GM21529 (cell line): ENCODE results near the gene UBALD2.
"Not testable (repeated sequence)": the region's sequence is repeated elsewhere in the genome, so short reads cannot be mapped to it uniquely, and the experiment has no call there.

Experiments used
- ATAC-seq: cut with Tn5 transposase; IDR thresholded peaks from one replicate; pipeline ENCODE4 v1.9.1; 2021; ENCODE audit not compliant: unreplicated experiment

Gene UBALD2

DNA sequence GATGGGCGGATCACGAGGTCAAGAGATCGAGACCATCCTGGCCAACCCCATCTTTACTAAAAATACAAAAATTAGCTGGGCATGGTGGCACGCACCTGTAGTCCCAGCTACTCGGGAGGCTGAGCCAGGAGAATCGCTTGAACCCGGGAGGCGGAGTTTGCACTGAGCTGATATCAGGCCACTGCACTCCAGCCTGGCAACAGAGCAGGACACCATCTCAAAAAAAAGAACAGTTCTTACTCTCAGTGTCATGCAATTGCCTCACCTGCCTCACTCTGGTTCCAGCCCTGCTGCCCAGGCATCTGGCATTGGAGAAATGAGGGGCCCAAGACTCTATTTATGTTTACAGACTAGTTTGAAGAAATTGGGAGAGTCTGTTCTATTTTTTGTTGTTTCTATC lies 20.4 kb upstream of the UBALD2 start:
- ATAC-seq: not testable (repeated sequence)

DNA sequence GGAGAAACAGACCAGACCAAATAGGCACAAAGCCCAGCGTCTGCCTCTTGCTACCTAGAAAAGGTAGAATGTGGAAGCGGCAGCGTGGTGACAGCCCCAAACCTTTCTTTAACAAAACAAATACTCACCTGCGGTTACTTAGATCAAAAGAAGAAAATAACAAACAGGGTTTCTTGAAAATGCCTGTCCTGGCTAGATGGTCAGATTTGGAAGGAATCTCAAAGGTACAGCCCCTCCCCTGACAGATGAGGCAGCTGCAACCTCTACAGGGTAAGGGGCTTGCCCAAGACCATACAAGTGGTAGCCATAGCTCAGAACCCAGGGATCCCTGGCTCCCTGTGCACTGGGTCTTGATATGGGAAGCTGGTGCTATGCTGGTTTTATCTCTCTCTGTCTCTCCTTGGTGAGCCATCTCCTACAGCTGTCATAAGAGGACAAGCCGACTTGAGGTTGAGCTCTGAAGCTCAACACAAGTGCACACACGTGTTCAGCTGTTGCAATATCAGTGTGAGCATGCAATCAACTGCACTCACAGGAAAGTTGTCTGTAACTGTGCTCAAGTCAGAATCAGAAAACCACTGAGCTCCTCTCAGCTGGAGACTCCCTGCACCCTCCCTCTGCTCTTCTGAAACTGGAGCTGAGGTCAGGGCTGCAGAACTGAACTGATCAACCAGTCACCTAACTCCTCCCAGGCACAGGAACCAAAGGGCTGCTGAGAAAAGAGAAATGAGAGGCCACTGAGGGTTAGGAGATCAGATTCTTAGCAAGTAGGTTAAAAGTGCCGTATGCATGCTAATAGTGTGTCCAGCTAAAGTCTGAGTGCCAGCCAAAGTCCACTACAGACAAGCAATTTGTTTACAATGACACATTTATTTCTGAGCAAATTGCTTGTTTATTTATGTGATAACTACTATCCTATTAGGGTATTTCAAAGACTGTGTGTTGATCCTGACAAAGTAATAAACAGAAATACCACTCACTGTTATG lies 18.8 kb upstream of the UBALD2 start:
- peak; percentile 97 for ATAC-seq

DNA sequence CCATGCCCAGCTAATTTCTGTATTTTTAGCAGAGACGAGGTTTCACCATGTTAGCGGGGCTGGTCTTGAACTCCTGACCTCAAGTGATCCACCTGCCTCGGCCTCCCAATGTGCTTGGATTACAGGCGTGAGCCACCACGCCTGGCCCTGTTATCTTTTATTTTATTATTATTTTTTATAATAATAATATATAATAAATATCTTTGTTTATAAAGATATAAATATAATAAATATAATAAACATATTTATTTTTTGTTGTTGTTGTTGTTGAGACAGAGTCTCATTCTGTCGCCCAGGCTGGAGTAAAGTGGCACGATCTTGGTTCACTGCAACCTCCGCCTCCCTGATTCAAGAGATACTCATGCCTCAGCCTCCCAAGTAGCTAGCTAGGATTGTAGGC lies 17.8 kb upstream of the UBALD2 start:
- ATAC-seq: no peak

GRCh38 chr17:76248013-76248782 lies 16.9 kb upstream of the UBALD2 start:
- ATAC-seq: no peak

- no peak for ATAC-seq
Measured at GRCh38 chr17:76250141-76250540, 15.0 kb upstream of the UBALD2 start.

- no peak for ATAC-seq
Measured at GRCh38 chr17:76251478-76252039, 13.6 kb upstream of the UBALD2 start.

GRCh38 chr17:76252040-76252954 lies 12.9 kb upstream of the UBALD2 start:
- peak; percentile 75 for ATAC-seq

DNA sequence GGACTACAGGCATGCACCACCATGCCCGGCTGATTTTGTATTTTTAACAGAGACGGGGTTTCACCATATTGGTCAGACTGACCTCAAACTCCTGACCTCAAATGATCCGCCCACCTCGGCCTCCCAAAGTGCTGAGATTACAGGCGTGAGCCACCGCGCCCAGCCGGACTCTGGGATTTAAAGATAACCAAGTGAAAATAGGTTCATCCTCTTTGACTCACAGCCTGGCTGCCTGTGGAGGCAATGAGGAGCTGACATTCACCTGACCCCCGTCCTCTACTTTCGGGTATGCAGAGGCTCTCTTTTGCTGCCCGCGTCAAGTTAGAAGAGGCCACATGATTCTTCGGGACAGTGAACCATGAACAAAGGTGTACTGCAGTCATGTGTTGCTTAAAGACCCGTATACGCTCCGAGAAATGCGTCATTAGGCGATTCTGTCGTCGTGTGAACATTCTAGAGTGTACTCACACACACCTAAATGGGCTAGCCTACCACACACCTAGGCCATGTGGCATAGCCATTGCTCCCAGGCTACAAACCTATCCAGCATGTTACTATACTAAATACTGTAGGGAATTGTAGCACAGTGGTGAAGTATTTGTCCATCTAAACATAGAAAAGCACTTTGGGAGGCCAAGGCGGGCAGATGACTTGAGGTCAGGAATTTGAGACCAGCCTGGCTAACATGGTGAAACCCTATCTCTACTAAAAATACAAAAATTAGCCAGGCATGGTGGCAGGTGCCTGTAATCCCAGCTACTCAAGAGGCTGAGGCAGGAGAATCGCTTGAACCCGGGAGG lies 12.0 kb upstream of the UBALD2 start:
- ATAC-seq: not testable (repeated sequence)

- ATAC-seq: no peak
Measured at GRCh38 chr17:76253841-76254240, 11.3 kb upstream of the UBALD2 start.

DNA sequence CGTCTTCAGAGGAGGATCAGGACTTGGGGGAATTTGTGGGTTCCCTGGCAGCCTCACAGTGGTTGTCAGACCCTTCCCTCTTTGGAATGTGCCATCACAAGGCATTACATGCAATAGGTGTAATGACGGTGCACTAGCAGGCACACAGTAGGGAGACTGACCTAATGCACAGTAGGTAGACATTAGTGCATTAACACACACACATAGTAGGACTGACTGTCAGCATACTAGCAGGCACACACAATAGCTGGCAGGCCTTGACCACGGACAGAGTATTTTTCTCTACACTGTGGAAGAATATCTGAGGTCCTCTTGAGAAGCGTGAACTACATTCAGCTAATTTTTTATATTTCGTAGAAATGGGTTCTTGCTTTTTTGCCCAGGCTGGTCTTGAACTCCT lies 10.9 kb upstream of the UBALD2 start:
- no peak for ATAC-seq

DNA sequence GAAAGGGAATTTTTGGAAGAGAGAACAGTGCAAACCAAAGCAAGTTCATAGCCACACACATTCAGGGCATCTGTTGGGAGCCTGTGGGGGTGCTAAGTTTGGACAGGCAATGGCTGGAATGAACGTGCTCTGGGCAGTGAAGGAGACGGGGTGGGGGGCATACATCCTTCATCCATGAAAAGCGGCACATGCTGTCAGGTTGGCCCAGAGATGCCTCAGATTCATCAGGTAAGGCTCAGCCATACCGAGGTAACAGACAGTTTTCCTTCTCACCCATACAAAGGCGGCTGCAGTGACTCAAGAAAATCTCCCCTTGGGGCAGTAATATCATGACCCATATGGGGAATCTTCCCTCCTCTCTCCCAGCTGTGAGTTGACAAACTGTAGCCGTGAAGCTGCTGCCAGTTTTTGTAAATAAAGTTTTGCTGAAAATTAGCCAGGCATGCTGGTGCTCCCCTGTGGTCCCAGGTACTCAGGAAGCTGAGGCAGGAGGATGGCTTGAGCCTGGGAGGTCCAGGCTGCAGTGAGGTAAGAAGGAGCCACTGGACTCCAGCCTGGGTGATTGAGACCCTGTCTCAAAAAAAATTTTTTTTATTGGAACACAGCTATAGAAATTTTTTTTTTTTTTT lies 9.2 kb upstream of the UBALD2 start:
- no peak for ATAC-seq

GRCh38 chr17:76256430-76257050 lies 8.6 kb upstream of the UBALD2 start:
- not testable (repeated sequence) for ATAC-seq

- ATAC-seq: no peak
Measured at GRCh38 chr17:76260220-76260619, 4.9 kb upstream of the UBALD2 start.

GRCh38 chr17:76260669-76261068 lies 4.5 kb upstream of the UBALD2 start:
- no peak for ATAC-seq

DNA sequence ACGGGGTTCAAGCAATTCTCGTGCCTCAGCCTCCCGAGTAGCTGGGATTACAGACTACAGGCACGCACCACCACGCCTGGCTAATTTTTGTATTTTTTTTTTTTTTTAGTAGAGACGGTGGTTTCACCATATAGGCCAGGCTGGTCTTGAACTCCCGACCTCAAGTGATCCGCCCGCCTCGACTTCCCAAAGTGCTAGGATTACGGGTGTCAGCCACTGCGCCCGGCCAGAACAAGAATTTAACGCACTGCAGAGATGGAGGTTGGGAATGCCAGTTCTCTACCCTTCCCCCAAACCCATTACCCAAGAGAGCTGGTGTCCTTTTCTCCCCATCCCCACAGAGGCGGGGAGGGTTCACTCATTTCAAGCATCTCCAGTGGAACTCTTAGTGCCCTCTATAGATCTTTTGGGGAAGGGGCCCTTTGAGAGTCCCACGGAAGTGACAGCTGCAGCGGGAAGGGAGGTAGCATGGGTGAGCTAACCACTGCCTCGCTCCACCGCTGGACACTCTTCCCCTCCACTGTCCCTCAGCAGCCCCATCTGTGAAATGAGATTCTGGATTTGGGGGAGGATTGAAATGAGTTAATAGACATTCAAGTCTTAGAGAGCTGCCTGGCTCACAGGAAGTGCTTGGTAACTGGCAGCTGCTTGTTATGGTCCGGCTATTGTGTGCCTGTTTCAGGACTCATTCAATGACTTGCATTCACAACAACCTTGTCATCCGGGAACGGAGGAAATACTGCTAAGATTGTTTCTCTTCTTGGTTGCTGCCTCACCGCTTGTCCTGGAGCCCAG lies 3.5 kb upstream of the UBALD2 start:
- ATAC-seq: no peak

DNA sequence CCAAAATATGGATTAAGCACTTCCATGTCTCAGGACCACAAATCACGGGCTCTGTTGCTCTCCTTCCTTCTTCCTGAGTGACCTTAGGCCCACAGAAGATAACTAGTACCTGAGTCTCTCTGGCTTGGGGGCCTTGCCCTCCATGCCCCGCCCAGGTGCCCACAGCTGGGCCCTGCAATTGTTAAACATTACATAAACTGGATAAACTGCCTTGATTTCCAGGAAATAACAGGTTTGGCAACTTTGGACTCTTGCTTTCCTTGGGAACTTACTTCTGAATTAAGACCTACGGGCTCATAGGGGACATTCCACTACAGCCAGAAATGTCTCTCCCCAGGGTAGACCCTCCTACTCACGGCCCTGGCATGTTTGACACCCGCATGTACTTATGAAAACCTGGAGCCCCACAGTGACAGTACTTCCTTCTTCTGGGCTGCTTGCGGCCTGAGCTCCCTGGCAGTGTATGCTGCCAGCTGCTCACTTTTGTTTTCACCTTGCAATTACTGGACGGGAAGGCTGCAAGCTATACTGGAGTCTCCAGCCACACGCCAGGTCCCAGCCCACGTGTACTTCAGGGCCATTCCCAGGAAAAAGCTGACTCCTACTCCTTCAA lies 2.3 kb upstream of the UBALD2 start:
- peak; percentile 14 for ATAC-seq

DNA sequence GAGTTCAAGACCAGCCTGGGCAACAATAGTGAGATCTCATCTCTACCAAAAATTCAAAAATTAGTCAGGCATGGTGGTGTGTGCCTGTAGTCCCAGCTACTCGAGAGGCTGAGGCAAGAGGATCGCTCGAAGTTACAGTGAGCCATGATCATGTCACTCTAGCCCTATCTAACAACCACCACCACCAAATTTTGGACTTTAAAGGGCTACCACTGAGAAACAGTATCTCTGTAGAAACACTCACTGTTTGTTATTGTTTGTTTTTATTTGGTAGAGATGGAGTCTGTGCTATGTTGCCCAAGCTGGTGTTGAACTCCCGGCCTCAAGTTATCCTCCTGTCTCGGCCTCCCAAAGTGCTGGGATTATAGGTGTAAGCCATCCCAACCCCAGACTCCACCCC lies 1.3 kb upstream of the UBALD2 start:
- no peak for ATAC-seq

DNA sequence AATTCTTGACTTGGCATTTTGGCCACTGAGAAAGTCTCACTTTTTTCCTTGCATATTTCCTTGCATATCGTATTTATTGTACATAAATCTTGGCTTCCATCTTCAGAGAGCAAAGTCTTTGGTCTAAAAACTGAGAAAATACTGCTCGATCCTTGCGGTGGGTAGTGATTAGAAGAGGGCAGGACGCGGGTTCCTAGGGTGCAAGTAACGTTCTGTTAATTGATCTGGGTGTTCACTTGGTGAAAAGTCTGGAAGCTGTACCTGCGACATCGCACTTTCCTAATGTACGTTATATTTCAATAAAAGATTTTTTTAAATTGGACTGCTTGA lies 758 bp upstream of the UBALD2 start:
- no peak for ATAC-seq
